ENCODE results near the gene KIFAP3.
"Not testable (repeated sequence)": the region's sequence is repeated elsewhere in the genome, so short reads cannot be mapped to it uniquely, and the experiment has no call there.

The KIFAP3 gene

GRCh38 chr1:169918927-169919326 lies 155.6 kb downstream of the KIFAP3 start:
- DNase-seq = no peak

GRCh38 chr1:169918220-169918619 lies 156.3 kb downstream of the KIFAP3 start:
- DNase-seq = not testable (repeated sequence)

GRCh38 chr1:169915150-169915549 lies 159.3 kb downstream of the KIFAP3 start:
- DNase-seq = no peak

GRCh38 chr1:169914531-169914930 lies 160.0 kb downstream of the KIFAP3 start:
- DNase-seq = peak; percentile 39

- DNase-seq = no peak
Measured at GRCh38 chr1:169909499-169909898, 165.0 kb downstream of the KIFAP3 start.

GRCh38 chr1:169906938-169907337 lies 167.6 kb downstream of the KIFAP3 start:
- DNase-seq = no peak

GRCh38 chr1:169904834-169905233 lies 169.7 kb downstream of the KIFAP3 start:
- no peak for DNase-seq

GRCh38 chr1:169902751-169903150 lies 171.7 kb downstream of the KIFAP3 start:
- DNase-seq = no peak

- no peak for DNase-seq
Measured at GRCh38 chr1:169901115-169901514, 173.4 kb downstream of the KIFAP3 start.

GRCh38 chr1:169900571-169900970 lies 173.9 kb downstream of the KIFAP3 start:
- DNase-seq = no peak

GRCh38 chr1:169899519-169900217 lies 174.8 kb downstream of the KIFAP3 start:
- DNase-seq = no peak

GRCh38 chr1:169896013-169896412 lies 178.5 kb downstream of the KIFAP3 start:
- no peak for DNase-seq

- no peak for DNase-seq
Measured at GRCh38 chr1:169894424-169895145, 179.9 kb downstream of the KIFAP3 start.

- peak; percentile 97 for DNase-seq
Measured at GRCh38 chr1:169893645-169894423, 180.7 kb downstream of the KIFAP3 start, which contains the start of gene SCYL3. SCYL3 (minus strand) TSS chr1:169893896; CDS start chr1:169888840, 5,056 bp downstream.

GRCh38 chr1:169892927-169893644 lies 181.4 kb downstream of the KIFAP3 start:
- peak; percentile 32 for DNase-seq

GRCh38 chr1:169892176-169892926 lies 182.1 kb downstream of the KIFAP3 start:
- DNase-seq = no peak

- no peak for DNase-seq
Measured at GRCh38 chr1:169891539-169891885, 183.0 kb downstream of the KIFAP3 start.

GRCh38 chr1:169890761-169891538 lies 183.5 kb downstream of the KIFAP3 start:
- DNase-seq = no peak

- DNase-seq = no peak
Measured at GRCh38 chr1:169889871-169890270, 184.6 kb downstream of the KIFAP3 start.

GRCh38 chr1:169886931-169887330 lies 187.6 kb downstream of the KIFAP3 start:
- DNase-seq = no peak

GRCh38 chr1:169886422-169886821 lies 188.1 kb downstream of the KIFAP3 start:
- no peak for DNase-seq
